GM18861 (cell line): ENCODE results near the gene FGGY.

Experiments used
- ATAC-seq: cut with Tn5 transposase; IDR thresholded peaks from one replicate; pipeline ENCODE4 v1.9.1; 2021; ENCODE audit not compliant: unreplicated experiment

The FGGY gene

DNA sequence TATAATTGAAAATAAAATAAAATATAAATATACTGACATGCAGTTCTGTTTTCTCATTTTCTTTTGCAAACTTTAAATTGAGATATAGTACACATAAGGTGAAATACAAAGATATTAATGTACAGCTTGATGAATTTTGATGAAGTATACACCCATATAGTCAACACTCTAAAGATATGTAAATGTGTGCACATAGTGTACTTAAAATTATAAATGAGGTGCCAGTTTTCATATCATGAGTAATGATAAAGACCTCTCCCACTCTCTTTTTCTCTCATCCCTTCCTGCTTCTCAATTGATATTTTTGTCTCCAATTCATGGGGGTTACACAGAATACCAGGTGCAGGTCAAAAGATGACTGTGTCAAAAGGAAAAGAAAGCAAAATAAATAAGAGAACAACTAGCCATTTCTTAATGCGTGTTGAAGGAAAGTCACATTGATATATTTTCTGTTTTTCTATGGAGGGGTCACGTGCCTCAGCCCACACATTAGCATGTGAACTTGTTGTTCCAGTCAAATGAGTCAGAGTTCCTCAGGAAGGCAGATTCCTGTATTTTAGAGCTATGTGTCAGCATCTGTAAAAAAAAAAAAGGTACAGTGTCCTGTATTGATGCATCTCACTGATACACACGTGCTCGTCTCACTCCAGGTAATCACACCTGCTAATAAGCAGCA is 453.6 kb downstream of the FGGY start:
- no peak for ATAC-seq

DNA sequence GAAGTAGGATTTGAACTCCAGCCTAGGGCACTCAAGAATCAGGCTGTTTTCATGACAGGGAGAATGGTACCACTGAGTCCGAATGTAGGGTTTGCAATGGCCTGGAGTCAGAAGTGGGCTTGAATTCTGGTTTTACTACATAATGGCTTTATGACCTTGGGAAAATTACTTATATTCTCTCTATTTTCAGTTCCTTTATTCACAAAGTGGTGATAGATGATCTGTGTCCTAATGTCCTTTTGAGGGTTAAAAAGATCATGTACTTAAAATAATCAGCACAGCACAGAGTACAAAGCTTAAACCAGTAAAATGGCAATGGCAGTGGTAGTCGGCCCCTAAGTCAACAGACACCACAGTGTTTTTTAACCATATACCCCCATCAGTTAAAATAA is 454.1 kb downstream of the FGGY start:
- no peak for ATAC-seq

DNA sequence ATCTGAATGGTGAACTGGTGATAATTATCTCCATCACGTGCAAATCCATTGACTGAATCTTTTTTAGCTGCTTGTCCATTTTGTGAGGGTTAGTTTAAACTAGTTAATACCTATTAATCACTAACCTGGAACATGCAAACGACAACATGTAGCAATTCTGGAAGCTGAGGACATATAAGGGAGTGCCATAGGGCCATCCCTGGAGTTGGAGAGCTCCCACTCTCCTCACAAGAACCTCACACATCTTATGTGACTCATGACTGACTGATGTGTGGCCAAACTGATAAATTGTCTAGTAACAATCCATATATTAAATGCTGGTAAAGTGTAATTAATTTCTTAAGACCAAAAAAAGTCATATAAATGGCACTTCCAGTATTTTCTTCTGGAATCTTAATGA is 454.9 kb downstream of the FGGY start:
- no peak for ATAC-seq

DNA sequence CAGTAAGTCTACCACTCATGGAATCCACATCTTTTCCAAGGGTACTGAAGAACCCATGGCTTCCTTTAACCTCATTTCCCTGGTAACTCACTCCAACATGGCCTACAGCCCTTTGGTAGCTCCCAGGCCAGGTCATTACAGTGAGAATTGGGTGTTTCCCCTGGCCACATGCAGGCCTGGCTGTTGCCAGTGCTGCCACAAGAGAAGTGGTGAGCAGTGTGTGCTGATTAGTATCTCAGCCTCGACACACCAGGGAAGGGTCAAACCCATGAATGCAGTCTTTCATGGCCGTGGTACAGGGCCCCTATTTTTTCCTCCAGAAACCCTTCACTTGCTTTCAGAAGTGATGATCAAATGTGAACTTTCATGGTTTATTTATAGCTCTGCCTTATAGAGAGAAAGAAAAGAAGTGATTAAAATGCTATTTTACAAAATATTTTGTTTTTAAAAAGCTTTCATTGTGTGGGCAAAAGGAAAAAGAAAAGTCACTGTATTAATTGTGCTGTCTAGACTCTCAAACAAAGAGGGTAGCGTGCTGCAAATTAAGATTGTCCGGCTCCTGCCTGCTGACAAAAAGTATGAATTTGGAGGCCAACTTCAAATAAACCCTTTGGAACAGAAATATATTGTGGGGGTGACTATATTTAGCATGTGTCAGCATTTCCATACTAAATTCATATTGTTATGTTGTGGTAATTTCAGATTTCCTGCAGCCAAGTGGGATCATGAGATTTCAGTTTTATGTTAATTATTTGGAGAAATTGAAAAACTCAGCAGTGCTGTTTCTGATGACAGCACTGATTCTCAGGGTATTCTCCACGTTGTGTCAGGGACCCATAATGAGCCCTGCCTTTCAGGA is 455.9 kb downstream of the FGGY start:
- ATAC-seq, result peak; percentile 69

DNA sequence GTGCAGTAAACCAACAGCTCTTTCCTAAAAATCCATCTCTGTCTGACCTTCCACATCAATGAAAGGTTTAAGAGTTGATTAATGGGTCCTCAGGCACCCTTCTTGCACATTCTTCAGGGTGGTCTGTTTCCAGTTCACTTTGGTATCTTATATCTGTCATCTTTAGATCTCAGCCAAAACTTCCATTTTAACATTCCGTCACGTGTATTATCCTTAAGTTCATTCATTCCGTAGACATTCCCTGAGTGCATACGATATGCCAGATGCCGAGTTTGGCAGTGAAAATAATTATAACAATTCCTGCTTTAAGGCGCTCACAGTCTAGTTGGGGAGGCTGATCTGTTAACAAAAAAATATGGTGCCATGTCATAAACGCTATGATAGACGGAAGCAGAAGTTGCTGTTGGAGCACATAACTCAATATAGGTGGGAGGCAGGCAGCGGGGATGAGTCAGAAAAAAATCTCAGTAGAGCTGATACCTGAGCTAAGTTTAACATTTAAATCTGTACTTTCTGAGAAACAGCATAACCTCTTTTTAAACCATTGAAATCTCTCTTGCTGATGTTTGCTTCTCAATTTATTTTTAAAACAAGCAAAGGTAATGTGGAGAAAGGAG is 458.3 kb downstream of the FGGY start:
- ATAC-seq, result no peak

DNA sequence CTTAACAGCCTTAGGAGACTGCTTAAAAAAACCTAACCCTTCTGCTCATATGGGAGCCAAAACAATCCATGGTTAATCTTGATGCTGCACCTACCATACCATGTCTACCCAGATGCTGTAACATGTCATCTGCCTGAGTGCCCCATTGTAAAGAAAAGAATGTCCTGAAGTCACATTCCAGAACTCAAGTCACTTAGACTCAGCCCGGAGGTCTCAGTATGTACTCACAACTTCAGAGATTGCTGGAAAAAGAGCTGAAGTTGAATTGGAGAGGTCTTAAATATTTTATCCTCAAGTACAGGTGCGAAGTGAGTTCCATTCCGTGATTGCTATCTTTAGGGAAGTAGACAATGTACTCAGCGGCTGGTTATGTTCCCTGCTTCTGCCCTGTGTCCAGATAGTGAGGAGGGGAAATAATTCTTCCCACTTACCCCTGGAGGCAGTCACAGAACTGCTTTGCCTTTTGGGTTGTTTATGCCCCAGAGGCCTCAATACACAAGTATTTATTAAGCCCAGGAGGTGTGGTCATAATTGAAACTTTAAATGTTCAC is 460.4 kb downstream of the FGGY start:
- no peak for ATAC-seq

DNA sequence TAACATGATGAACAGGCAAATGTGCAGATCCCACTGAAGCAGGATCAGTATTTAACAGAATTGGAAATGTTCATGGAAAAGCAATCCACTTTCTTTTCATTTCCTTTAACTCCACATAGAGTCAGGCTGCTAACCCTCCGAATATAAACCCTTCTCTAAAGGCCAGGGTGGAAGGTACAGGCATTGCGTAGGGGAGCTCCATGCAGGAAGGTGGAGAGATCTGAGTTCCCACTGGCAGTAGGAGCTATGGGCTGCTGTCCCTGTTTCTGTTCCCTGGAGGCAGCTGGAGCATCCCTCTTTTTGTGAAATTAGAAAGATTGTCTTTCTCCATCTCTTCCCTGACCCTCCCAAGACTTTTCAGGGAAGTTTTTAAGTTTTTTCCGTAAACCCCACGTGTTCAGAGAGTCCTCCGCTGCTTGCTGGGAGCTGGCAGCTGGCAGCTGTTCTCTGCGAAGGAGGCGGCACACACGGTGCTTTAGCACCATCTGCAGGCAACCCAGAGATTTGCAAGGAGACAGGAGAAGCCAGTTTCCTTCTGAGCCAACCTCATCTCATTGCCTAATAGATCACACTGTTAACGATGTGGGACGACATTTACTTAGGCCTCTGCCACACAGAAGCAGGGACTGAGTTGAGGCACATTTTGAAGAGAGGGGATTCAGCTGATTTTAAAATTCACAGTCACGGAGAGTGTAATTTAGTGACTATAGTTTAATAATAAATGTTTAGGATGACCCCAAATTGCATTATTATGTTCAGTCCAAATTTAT is 462.4 kb downstream of the FGGY start:
- ATAC-seq, result peak; percentile 80

DNA sequence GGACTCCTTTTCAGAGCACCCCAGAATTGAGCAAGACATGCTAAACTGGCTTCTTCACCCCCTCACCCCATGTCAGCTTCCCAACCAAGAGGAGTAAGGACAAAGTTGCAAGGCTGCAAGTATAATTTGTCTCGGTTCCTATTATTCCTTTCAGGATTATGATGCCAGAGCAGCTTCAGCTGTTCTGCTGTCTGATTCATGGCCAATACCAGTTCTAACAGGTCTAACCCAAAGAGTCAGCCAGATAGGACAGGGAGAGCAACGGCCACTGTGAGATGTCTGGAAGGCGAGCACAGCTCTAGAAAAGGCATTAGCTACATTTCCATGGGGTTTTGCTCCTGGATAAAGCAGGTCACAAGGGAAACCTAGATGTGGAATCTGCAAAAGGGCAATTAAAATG is 464.5 kb downstream of the FGGY start:
- ATAC-seq, result no peak

DNA sequence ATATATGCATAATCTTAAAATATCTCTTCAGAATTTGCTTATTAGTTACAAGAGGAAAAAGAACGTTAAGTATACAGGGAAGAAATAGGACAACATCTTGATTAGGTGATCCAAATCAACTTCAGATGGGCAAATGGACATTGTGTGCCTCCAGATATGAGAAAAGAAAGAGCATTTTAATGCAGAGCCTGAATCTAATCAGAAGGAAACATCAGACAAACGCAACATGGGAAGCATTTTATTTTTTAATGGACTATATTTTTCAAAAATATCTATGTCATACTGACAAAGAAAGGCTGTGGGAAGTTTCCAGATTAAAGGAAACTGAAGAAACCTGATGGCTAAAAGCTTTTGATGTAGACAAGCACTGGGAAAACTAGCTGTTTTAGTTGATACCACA is 466.5 kb downstream of the FGGY start:
- no peak for ATAC-seq

DNA sequence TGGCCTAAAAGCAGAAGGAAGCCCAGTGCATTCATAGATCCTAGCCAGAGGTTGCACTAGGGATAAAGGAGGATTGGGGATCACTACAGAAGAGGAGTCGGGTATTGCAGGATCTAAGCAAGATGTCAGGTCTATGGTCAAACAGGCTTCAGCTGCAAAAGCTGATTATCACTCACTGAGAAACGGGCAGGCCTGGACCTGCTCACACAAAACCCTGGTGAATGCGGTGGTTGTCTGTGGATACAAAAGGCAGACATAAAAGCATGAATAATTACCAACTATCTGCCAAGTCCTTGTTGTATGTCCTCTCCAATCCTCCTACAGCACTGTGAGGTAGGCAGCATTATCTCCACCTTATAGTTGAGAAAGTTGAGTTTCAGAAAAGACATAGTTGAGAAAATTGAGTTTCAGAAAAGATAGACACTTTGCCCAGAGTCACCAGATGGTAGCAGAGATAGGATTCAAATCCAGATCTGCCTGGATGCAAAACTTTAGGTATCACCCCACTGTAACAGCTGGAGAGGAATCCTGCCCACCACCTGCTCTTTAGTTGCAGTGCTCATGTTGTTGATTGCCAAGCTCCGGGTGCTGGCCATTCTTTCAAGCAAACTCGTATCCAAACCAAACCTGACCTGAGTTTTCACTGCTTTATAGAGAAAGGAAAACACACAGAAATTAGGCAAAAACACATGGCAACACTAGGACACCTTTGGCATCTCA is 468.3 kb downstream of the FGGY start:
- ATAC-seq, result no peak

DNA sequence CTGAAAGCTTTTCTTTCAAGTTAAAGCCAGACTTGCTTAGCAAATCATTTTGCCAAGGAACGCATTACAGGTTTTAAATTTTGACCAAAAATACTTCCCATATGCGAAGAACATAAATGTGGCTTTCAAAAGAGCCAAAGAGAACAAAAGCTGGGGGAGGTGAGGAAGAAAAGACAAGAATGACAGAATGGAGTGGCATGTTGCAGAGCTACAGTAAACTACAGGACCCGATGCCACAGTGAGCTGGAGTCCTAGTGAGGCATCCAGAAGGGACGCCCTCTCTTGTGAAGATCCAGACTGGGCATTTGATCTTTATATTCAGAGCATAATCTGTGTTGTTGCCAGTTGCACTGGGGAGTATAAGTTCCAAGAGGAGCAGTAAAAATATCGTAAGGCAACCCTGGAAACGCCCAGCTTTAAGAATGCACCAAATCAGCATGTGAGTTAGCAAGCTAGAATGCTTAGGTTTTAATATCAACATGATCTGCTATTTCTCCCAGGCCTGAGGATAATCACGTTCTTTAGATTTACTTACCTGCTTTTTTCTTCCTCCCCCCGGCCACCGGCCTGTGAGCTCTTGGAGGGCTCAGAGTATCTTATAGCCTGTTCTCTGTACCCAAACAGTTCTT is 469.4 kb downstream of the FGGY start:
- ATAC-seq, result no peak

DNA sequence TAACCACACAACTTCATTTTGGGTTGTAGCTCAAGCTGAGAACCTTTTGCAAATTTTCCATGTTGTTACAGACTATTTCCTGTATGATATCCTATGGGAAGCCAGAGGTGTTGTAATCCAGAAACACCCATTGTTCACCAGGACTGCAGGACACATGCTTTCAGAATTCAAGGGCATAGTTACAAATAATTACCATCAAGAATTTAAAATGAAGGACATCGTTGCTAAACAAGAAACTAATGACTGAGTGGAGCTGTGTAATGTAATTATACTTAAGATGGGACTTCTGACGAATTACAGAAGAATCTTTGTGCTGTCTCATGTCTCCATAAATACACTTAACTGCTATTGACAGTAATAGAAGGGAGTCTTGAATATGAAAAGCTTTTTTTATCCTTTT is 470.2 kb downstream of the FGGY start:
- ATAC-seq, result no peak

DNA sequence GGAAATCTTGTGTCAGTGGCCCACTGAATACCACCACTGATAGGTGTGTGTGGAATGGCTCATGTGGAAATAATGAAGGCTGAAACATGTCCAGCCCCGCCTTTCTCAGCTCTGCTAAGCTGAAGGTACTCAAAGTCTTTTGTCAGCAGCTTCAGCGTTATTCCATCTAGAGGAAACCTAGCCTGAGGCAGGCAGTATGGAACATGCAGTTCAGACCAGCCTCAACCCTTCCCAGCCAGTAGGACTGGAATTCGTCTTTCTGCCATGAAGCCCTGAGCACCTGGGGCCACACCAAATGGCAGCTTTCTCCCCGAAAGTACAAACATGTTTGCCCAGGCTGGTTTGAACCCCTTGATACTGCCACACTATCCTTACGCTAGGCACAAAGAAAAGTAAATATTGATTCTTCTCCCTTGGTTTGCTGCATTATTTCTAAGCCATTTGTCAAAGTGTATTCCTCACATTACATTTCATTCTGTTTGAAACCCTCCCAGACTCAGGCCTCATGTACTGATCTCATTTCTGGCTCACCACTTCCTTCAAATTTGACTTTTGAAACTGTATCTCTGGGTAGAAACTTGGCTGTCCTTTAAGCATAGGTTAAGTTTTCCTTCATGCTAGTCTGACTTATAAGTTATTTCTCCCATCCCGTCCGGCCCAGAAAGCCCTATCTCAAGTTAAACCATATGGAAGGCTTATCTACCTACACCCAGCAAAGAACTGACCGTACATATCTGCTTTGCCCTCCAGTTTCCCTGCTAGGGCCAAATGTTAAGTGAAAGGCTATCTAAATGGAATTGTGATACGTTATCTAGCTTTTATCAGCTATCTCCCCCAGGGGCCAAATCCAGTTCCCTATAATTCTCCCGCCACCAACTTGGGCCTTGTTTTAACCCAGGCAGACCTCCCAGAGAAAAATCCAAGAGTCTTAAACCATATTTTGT is 472.2 kb downstream of the FGGY start:
- ATAC-seq, result no peak

DNA sequence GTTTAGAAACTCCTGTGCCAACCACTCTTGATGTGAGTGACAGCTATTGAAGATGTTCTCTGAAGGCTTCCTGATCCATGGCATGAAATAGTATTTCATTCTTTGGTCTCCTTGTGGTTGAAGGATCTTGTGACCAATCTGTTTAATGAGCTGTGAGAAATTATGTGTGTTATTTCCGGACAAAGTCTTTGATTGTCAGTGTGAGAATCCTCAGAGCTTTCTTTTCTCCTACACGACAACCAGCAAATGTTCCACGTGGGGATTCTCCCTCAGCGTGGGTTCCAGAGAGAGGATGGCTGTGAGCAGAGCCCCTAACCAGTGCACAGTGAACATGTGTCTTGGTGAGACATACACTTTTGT is 472.8 kb downstream of the FGGY start:
- ATAC-seq, result no peak

DNA sequence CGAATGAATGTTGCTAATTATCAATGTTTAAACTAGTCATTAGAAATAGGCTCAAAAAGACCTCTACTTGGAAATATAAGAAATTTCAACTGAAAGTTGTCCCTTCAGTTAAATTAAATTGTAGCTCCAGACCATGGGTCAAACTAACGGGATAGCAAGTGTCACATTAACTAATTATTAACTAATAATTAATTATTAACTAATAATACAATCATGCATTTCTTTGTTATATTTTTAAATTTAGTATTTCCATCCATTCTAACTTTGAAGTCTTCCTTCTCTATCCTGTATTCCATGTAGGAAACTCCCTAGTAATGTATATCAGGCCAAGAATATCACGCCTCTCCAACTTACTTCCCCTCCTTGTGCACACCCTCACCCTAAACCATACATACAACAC is 474.5 kb downstream of the FGGY start:
- ATAC-seq, result no peak

DNA sequence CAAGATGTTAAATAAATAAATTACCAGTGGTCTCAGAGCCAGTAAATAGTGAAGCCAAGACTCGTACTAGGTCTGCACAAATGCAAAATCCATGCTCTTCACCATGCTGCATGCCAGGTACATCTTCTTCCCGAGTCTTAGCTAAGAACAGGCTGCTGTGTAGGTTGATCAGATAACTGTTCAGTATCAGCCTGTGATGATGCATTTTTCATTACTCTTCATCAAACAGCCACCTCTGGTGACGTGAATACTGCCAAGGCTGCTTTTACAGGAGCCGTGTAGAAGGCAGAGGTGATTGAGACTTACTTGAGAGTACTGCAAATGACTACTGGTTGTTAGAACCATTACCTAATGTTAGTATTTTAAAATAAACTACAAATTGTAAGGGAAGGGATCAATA is 478.6 kb downstream of the FGGY start:
- ATAC-seq, result no peak

DNA sequence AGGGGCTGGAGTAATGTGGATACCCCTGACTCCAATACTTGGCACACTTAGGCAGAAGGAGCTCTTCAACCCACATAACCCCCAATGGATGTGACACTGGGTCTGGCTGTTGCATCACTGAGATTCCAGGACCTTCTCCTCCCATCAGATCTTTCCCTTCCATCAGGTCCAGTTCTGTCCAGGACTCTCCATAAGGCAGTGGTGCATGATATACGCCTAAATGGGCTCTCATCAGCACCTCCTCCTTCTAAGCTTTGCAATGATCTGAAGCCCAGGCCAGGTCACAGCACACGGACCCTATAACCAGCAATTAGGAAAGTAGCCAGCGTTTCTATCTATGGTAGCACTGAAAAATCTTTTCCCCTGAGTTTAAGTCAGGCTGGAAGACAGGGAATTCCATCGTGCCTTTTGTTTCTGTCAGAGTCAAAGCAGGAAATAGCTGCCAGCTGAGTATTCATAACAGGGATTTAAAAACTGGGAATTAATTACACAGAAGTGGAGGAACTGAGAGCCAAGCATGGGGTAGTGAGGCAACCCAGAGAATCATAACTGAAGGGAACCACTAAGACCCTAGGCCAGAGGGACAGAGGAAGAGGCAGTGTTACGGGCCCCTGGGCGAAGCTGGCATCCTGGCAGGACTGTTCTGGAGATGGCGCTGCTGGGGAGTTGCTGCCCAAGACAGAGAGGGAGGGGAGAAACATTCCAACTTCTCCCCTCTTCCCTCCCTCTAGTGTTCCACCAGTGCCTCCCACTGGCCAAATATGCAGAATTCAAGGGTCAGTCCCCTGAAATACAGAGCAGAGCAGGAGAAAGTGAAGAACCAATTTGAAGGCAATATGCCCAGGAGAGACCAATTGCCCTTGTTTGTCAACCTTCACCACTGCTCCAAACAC is 480.3 kb downstream of the FGGY start:
- no peak for ATAC-seq

DNA sequence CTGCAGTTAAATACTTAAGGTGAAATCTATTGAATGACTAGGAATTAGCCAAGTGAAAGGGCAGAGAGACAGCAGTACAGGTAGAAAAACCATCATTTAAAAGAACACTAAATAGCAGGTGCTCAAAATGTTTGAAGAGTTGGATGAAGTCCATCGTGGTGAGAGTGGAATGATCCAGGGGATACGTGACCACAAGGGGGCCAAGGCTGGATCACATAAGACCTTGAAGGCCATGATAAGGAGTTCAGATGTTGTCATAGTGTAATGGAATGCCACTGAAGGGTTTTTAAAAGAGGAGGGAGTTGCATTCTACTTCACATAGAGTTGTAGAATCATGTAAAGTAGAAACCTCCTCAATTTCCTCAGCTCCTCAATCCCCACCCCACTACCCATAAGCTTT is 483.1 kb downstream of the FGGY start:
- ATAC-seq, result no peak
